SHP77 (cell line): ENCODE data around the gene TRPT1.

Source experiments
- DNase-seq, 2 experiments: peaks; one replicate each; lab custom pipeline; 2025; lab: John Stamatoyannopoulos, UW

The TRPT1 gene

DNA sequence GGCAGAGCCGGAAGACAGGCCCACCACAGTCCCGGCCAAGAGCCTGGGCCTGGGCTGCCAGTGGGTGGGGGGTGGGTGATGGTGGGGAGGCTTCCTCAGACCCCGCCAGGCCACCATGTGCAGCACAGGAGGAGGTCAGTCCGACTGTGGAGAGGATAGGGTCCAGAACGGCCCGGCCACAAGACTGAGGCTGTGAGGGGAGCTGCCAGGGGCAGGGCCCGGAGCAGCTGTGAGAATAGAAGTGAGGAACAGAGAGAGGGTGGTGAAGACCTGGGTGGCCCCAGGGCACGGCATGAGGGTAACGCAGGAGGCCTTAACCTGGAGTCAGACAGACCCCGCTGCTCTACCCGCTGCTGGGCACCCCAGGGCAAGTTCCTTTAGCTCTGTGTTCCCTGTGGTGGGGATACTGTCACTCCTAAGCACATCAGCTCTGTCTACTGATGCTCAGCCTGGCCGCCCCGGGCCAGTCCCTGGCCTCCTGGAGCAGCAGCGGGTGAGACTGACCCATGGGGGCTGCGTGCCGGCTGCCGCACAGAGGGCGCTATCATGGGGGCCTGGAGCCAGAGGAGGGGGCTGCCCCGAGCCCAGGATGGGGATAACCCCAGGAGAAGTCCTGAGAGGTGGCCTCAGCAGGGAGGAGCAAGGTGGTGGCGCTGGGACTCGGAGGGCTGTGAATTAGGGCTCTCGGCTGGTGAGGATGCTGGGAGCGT lies 17.7 kb downstream of the TRPT1 start:
- DNase-seq = no peak

DNA sequence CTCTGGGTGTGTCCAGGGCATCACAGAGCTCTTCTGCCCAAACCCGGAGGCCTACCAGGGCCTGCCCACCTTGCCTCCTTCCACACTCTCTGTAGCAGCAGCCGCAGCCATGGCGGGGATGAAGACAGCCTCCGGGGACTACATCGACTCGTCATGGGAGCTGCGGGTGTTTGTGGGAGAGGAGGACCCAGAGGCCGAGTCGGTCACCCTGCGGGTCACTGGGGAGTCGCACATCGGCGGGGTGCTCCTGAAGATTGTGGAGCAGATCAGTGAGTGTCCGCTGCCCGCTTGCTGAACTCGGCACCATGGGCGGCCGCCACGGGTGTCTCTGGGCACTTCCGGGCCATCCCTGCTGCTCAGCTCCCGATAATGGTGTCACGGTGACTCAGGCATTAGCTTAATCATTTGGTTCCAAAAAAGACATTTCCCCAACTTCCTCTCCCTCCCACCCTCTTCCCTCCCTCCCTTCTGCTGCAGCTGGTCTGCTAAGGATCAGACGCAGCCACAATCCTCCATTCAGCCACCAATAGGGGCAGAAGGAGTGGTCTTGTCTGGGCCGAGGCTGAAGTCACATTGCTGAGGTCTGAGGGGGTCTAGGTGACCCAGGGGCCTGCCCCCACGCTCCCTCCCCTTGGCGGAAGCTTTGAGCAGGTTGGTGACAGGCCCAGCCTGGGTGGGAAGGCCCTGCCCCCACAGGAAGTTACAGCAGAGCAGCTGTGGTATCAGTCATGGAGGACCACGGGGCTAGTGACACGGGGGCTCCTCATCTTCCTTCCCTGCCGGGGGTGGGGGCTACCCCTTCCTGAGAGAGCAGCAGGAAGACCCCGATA lies 18.5 kb downstream of the TRPT1 start:
- DNase-seq = peak; percentile 32 to 38

DNA sequence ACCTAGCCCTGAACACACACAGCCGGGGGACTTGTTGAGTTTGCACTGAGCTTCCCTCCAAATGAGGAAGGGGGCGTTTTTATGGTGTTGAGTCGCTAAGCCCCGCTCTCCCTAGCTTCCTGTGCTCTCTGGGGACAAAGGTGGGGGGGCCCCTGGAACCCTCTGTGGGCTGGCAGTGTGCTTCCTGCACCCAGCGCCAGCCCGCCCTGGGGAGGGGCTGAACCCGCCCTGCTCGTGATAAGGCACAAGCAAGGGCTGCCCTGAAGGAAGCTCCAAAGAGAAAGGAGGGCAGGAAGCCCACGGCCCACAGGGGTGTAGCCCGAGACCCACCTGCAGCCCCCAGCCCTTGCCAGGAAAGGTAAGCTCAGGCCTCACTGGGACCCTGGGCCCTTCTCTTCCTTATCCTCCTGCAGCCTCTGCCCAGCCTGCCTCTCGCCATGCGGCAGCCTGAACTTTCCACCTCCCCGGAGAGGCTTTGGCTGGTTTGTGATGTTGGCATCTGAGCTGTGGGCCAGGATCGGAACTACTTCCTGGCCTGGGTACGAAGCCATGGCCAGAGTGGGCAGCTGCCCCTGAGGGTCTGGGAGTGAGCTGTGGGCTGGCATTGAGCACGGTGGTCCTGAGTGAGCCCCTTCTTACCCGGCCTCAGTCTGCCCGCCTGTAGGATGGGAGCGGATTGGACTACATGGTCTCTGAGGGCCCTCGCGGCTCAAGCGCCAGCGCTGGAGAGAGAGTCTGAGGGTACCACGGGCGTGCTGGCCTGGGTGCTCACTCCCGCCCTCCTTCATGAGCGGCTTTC lies 19.3 kb downstream of the TRPT1 start, which contains the start of gene FERMT3:
FERMT3 (plus strand) TSS at position 265 of the 799 bp plus-strand sequence. CDS start 644 bp downstream, outside the sequence.
- no peak for DNase-seq

DNA sequence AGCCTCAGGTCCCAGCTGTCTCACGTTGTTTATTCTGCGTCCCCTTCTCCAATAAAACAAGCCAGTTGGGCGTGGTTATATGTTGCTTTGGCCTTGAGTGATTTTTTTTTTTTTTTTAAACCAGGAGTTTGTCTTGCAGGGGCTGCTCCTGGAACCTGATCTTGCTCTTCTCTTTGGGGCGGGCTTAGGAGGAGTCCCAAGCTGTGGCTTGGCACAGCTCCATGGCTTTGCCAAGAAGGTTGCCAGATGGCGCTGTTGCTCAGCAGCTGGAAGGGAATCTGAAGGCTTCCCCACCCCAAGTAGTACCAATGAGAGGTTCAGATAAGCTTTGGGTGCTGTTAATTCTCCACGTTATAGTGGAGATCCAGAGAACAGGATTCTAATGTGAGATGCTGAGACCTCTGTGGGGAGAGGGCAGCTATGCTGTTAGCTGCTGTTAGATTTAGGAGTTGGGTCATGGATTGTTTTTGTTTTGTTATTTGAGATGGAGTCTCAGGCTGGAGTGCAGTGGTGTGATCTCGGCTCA lies 21.5 kb downstream of the TRPT1 start:
- DNase-seq = peak; percentile 62 to 72

DNA sequence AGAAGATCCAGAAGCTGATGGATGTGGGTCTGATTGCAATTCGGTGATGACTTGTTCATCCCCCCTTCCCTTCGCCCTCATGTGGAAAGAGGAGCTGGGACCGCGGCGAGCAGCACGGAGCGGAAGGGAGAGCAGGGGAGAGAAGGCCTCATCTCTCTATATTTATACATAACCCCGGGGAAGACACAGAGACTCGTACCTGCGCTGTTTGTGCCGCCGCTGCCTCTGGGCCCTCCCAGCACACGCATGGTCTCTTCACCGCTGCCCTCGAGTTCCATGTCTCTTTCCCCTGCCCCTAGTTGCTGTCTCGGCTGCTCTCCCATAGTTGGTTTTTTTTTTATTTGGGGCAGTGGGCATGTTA lies 21.9 kb downstream of the TRPT1 start:
- DNase-seq = no peak

DNA sequence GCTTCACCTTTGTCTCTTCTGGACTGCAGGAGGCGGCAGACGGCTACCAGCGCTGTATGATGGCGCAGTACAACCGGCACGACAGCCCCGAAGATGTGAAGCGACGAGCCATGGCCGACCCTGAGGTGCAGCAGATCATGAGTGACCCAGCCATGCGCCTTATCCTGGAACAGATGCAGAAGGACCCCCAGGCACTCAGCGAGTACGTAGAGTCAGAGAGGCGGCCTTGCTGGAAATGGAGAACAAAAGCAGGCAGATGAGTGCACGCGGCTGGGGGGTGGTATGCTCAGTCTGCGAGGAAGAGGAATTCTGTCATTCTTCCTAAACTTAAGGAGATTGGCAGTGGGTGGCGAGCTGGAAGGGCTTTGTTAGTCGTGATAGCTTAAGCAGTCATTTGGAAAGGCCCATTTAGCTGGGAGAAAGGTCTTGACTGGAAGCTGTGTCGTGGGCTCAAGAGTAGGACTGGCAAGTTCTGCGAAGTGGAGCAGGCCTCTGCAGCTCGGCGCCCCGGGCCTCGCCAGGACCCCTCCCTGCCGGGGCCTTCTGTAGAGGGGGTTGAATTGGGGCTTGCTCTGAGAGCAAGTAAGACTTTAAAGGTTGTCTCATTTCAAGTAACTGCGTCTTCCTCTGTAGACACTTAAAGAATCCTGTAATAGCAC lies 22.4 kb downstream of the TRPT1 start:
- no peak for DNase-seq

DNA sequence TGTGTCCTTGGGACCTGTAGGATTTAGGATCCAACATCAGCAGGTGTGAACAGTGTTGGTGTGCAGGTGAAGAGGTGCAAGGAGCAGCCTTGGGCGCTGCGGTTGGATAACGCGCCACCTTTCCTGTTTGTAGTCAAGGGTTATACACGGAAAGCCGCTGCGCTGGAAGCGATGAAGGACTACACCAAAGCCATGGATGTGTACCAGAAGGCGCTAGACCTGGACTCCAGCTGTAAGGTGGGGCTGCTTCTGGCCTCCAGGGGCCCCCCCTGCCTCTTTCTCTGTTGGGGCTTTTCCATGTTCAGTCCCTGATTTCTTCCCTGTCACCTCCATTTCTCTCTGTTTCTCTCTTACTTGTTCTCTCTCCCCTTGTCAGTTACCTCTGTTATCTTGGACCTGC lies 23.0 kb downstream of the TRPT1 start:
- DNase-seq = no peak

DNA sequence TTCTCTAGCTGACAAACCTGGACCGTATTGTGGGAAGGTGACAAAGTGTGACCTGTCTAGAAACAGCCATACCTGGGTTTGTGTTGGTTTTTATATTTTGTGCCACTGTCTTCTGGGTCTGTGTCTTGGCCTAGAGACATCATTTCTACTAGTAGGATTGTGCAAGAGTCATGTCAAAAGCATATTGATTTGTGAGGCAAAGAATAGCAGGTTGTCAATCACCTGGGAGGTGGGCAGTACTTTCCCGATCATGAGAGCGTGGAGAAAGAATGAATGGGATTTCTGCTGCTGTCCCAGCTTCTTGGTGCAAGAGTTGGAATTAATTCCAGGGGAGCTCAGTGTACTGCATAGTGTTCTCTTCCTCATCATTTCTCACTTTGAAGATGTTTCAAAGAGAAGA lies 24.4 kb downstream of the TRPT1 start:
- no peak for DNase-seq

DNA sequence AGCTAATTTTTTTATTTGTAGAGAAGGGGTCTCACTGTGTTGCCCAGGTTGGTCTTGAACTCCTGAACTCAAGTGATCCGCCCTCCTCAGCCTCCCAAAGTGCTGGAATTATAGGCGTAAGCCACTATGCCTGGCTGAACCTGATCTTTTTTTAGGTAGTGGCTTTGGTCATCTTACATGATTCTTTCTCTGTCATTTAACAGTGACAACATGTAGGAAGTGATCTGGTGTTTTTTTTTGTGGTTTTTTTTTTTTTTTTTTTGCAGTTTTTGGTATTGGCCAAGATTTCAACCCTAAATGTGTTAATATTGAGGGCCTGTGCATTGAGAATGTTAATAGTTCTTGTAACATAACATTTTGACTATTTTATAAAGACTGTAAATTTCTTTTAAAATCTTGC lies 27.5 kb downstream of the TRPT1 start:
- DNase-seq = no peak

DNA sequence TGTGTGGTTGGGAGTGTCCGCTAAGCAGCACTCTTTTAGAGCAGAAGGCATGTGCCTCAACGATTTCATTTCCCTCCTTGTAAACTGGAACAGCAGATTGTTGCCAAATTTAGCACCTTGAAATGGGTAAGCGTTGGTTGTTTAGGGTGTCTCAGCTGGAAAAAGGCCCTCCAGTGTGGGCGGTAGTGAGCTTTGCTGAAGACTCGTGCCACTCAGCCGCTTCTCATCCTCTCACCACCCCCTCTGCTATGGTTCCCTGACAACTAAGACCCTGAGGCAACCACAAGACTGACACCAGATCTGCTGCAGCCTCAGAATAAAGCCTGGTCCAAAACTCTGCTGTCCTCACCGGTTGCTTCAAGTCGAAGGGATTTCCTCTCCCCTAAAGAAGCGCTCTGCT lies 29.4 kb downstream of the TRPT1 start:
- DNase-seq = no peak

DNA sequence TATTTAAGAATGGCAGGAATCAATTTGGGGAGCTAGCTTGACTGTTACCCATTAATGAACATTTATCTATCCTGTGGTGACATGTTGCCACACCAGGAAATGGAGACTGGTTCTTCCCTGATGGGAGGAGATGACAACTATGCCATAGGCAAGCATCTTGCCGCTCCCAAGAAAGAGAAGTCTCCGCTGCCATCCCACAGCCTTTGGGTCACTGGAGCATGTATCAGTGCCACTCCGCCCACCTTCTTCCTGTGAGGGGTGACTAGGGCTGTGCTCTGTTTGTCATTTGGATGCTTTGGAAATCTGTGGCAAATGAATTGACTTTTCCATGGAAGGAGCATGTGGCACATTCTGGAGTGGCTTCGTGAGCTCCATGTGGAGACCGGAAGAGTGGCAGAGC lies 33.6 kb downstream of the TRPT1 start:
- DNase-seq = no peak

DNA sequence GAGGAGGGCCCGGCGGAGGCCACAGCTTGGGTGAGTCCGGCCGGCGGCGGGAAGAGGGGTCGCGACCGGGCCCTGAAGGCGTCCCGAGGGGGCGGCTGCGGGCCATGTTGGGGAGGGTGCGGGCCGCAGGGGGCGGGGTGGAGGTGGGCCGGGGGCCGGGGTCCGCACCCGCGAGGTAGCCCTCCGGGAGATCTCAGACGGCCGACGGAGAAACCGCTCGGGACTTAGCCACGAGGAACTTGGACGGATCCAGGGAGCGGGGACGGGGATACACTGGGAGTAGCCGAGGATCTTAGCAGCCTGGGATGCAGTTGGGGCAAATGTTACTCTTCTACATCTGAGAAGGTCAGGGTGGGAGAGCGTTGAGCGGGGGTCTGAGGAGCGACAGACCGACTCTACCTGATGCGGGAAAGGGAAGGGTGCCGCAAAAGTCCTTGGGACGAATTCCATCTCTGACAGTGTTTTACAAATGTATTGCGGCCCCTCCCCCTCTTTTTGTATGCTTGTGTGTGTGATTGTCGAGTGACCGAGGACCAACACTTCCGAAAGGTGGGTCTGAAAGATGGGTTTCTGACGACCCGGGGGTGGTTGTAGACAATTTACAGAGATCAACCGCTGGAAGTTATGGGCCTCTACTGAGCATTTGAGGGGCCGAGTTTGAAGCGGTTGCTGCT lies 39.4 kb downstream of the TRPT1 start:
- no peak for DNase-seq

DNA sequence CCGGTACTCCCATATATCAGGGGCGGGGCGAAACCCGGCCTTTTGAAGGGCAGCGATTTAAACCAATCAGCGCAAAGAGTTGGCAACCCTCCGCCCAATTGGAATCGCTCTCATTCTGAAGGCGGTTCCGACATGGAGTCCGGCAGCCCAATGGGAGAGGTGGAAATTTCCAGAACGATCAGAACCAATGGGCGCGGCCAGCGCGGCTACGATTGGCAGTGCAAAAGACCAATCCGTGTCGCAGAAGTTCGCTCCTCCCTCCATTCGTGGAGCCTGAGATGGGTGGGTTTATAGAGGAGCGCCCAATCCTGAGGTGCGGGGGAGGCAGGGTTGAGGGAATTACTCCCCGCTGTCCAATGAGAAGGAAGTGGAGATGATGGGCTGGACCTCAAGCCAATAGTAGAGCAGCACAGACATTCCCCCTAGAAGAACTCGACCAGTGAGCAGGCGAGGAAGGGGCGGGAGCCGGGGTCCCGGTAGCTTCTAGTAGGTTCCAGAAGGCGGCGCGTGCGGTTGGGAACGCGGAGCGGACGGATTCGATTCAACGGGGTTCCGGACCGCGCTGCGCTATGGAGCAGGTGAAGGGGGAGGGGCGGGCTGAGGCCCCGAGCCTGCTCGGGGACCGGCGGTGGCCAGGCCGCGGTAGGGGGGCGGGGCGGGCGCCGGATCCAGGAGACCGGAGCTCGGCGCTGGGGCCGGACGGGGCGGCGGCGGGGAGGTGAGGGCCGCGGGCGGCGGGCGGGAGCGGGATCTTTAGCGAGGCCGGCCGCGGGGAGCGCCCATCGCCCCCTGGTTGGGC lies 40.1 kb downstream of the TRPT1 start, which contains the start of gene STIP1:
STIP1 (plus strand) TSS at position 479 of the 799 bp plus-strand sequence; CDS start at position 570, 91 bp downstream.
- peak; percentile 100 for DNase-seq

DNA sequence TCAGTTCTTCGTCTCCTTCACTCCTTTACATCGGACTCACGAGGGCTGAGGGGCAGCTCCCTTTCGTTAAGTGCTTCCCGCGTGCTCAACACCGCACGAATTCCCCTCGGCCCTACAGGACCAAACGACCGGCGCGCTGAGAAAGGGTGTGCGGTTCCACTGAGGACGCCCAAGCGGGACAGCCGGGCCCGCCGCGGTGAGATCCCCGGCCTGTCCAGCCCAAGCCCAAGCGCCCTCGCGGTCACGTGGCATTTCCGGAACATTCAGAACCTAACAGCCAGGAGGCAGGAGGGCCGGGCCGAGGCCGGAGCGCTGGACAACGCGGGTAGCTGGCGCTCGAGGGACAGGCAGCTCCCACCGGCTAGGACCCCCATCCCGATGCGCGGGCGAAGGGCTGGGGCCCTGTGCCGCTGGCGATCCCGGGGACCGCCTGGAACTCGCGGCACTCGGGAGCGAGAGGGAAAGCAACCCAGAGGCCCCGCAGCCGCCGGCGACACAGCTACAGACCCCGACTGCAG lies 40.8 kb downstream of the TRPT1 start:
- DNase-seq = peak in 1 of 2 experiments; percentile 64

DNA sequence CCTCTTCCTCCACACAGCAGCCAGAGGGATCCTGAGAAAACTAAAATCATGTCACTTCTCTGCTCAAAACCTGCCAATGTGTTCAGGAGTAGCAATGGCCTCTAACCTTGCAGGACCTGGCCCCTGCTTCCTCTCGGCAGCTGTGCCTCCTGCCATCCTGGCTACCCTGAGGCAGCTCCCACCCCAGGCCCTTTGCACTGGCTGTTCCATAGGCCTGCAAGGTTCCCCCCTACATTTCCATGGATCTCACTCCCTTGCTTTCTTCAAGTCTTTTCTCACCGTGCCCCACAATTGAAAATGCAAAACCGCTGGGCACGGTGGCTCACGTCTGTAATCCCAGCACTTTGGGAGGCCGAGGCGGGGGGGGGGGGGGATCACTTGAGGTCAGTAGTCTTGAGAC lies 42.1 kb downstream of the TRPT1 start:
- no peak for DNase-seq

DNA sequence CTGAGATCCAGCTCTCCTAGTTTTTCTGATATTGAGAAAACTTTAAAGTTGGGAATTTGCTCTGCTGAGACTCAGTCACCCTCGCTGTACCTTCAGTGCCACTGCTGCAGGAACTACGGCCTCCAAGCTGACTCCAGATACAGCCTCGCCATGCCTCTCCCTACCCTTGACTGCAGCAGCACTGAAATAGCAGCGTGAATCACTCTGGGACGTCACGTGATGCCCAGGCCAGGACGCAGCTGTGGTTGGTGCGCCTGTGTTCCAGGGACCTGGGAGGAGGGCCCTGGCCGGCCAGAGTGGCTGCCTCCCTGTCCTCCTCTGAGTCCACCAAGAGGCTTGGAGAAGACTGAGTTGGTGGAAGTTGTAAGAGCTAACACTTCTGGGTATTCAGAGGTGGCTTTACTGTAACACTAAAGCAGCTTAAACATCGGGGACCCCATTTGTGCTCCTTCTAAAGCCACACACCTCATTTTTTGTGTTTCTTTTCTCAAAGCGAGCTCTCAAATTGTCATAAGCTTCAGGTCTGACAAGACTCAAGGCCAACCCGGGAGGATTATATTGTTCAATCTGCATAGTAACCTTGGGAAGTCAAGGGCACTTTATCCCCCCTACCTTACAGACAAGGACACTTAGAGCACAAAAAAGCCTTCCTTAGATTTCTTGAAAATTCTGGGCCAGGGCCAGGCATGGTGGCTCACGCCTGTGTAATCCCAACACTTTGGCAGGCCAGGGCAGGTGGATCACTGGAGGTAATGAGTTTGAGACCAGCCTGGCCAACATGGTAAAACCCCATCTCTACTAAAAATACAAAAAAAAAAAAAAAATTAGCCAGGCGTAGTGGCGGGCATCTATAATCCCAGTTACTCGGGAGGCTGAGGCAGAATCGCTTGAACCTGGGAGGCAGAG lies 44.2 kb downstream of the TRPT1 start:
- peak; percentile 87 to 89 for DNase-seq

DNA sequence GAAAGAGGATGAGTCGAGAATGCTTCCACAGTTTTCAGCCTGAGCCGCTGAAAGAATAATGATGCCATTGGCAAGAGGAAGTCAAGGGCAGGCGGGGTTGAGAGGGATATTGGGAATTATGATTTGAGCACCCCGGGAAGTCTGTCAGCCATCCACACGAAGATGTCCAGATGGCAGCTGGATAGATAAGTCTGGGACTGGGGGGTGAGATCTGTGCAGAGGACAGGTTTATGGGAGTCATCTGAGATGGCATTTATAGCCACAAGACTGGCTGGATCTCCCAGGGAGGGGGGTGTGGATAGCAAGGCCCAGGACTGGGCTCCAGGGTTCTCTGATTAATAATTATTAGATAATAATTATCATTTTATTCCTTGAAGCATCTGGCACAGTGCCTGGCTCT lies 45.1 kb downstream of the TRPT1 start:
- no peak for DNase-seq

DNA sequence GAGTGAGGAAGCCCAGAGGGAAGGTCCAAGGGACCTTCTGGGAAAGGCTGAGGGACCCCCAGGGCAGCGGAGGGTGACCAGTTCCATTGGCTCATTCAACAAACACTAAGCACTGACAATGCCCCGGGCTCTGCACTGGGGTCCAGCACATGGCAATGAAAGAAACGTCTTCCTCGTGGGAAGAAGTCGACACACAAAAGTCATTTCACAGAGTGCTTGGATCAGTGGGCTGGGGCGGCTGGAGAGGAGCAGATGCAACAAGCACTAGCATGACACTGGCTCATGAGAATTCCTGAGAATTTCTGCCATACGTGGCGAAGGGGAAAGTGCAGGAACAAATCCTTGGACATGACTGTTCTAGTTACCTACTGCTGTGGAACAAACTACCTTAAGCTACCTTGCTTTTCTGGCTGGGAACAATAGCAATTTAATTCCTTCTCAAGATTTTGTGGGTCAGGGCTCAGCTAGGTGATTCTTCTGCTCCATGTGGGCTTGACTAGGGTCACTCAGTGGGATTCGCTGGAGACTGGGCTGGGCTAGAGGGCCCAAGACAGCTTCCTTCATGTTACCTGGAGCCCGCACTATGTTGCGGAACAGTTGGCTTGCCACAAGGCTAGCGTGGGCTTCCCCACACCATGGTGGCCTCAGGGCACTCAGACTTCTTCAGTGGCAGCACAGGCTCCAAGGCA lies 46.9 kb downstream of the TRPT1 start:
- no peak for DNase-seq
